Camera-type eye (tissue), 1 donor: Measurements from ENCODE around the gene SP140. TPM values are rescaled to one million over a fixed set of nuclear protein-coding genes. Genes with fewer than 3 reads are reported as not detected.

Experiments
- total RNA-seq: library from RNA; depleted of rRNA; stranded (reverse); fragments of >200 nt; gene quantifications from one replicate; pipeline ENCODE4 v1.2.3, GENCODE V29; 2014

Gene SP140
- total RNA-seq = 0.49 TPM

DNA sequence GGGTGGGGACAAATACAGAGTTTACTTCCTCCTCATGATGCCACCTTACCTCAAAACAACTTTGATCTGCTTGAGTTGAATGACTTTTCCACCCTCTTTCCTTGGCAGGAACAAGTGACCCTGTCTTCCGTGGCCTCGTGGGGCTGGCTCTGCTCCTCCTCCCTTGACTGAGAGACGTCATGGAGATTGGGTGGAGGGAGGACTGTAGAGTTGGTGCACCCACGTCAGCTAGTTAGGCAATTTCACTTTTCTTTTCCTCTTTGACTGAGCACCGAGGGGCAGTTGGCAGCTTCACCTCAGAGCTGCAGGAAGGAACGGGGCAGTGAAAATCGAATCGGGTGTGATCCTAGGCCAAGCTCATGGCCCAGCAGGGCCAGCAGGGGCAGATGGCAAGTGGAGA is at the start of gene SP140:
SP140 (plus strand) TSS at position 251 of the 400 bp plus-strand sequence; CDS start at position 360, 109 bp downstream.

DNA sequence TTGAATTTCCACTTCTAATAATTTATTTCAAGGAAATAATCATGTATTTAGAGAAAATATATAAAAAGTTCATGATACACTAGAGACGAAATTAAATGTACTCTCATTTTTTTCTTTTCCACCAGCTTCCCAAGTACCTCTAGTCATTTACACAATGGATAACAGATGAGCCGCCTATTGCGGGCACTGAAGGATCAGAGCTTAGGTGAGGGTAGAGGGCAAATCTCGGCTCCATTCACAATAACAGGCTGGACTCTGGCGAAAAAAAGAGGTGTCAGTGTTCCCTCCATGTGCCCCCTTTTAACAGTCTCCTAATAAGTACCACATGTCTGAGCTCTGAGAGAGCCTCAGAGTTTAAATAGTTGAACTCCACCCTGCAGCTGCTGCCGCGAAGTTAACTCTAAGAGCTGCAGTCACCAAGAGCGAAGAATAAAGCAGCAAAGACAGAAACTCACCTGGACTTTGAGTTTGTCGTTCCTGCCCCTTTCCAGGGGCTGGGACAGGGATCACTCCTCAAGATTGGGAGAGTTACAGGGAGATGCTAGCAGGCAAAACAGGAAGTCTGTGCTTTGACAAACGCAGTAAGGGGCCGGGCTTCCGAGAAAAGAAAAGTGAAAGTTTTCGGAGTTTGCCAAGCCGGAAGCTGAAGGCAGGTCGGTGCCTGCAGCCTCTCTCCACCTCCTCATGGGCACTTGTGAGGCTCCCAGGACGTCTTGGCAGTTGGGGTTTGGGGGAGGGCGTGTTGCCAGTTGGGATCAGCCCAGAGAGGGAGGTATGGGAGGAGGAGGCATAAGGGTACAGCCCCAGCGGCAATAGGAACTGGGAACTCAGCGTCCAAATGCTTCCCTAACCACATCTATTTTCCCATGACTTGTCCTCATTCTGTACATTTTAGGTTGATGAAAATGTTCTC is 5.9 kb upstream of the SP140 start, which contains the start of gene SP110:
SP110 (minus strand) TSS at position 566 of the 913 bp plus-strand sequence. CDS start 3,057 bp downstream, outside the sequence.

DNA sequence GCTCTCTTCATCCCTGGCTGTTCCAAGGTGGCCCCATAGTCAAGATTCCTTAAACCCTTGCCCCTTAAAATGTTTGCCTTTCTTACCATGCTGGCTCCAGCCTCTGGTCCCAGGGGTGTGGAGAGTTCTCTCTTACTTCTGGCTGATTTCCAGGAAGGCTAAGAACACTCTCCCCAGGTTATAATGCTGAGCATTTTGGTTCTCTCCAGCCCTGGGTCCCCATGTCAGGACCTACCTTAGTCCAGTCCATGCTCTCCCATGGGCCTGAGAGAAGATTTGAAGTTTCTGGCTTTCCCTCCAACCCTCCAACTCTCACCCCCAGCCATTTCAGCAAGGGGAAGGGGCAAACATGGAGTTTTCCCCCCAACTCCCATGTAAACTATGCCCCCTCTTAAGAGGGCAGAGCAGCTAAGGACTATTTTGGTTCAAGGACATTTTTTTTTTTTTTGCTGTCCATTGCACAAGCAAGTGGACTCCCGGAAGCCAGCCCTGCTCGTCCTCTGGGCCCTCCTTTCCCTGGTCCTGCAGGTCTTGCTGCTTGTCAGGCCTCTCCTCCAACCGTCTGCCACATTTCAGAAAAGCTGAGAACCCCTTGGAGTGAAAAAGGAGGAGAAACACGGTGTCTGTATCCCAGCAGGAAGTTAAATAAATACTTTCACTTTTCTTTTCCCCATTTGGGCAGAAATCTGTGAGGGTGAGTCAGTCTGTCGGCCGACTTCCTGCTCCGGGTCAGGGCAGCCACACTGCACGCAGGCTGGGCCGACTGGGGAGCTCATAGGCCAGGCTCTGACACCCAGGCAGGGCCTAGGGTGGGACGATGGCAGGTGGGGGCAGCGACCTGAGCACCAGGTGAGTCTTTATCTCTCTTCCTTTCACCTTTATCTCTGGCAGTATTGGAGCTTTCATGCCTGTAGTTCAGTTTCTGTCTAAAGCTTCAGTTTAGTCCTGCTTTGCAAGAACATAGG is 101.2 kb downstream of the SP140 start, which contains the start of gene SP140L:
SP140L (plus strand) TSS at position 741 of the 965 bp plus-strand sequence; CDS start at position 818, 77 bp downstream.

Other genes with a start within 250 kb of the SP140 start
- 17.5 TPM for gene SLC16A14, start 156.8 kb upstream of the SP140 start, total RNA-seq
- 15.7 TPM for gene SP110, start 5.8 kb upstream of the SP140 start, total RNA-seq
- 3.1 TPM for gene SP140L, start 101.5 kb downstream of the SP140 start, total RNA-seq
- gene SP100, start 190.5 kb downstream of the SP140 start, total RNA-seq = 27.7 TPM